Measurements from ENCODE around the gene ERFL. TPM values are rescaled to one million over a fixed set of nuclear protein-coding genes. Genes with fewer than 3 reads are reported as not detected.

ERFL gene
- polyA plus RNA-seq, 1 of the 3 experiments (the other 2 are of a cell fraction): 0.07 TPM

DNA sequence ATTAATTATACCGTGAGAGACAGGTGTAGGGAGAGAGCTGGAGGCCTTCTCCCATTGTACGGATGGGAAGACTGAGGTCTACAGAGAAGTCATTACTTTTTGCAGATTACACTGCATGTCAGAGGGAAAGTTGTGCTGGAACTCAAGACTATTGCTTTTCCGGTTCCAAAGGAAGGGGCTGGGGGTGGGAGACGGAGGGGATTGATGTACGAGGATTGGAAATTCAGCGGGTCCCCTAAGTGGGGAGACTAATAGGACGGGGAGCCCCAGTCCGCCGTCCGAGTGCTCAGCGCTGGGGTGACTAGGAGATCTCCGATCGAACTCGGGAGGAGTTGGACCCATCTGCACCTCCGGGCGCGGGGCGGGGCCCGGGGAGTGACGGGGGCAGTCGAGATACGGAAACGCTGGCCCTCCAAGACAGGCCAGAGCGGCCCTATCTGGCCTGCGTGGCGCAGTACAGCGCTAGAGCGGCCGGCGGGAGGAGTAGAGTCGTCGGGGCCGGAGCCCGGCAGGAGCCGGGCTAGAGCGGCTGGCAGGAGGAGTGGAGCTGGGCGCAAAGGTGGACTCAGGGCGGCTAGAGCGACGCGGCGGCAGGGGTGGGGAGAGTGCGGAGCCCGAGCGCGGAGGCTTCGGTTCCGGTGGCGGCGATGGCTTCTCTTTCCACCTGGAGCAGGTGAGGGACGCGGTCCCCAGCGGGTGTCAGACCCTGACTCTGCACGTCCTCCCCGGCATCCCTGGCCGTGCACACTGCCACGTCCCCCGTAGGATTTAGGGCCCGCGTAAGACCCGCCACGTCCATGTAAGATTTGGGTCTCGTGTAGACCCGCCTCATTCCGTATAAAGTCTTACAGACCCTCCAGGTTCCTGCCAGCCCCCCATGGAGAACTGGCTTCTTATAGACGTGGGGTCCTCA, 44.2 kb downstream of the ERFL start:
- ChIA-PET POLR2A (interaction anchor here (1.0 to 1.2 kb wide), 3 partner anchors 11 to 50 kb away, joined by 3 to 7 read pairs (median 4); partner anchors contain the start of gene RPS19), CTCF (interaction anchor here (0.7 to 3.6 kb wide), 5 partner anchors 11 to 68 kb away, joined by 3 to 12 read pairs (median 5); partner anchors contain the start of gene RPS19)
- peak overlapping the region; percentile 74 to 87 for H3K4me3 ChIP-seq (ENCODE audit: low read depth in 2 of 2, low read length in 1 of 2)
- H3K9me3 ChIP-seq: no peaks in the 10 kb centered on the region; the same call in 1 of the 2 replicates
- H3K79me2 ChIP-seq (ENCODE audit: insufficient read depth): peaks cover 37% of the 10 kb centered on the region
- under 1% methylated on average over 23 of the region's 66 CpGs for WGBS (ENCODE audit: low lambda C conversion rate)
- DNase-seq: peak; percentile 98
- H3F3A ChIP-seq (replicated peaks; ENCODE audit: insufficient read depth): peaks cover 13% of the 10 kb centered on the region
- H3K27me3 ChIP-seq (ENCODE audit: insufficient read depth): no peaks in the 10 kb centered on the region
- peaks cover 11 to 16% of the 10 kb centered on the region in 2 experiments; a peak in 3 of 4 replicates for H3K4me1 ChIP-seq (ENCODE audit: control insufficient read depth in 1 of 2, insufficient read depth in 2 of 2, low read depth in 1 of 2, low read length in 1 of 2)
- peaks cover 33% of the 10 kb centered on the region for H4K20me1 ChIP-seq (ENCODE audit: insufficient read depth)
- H3K9me2 ChIP-seq: no peaks in the 10 kb centered on the region
- peak overlapping the region; percentile 85 for H3K9ac ChIP-seq
- peak overlapping the region; percentile 6 to 40; a peak in 2 of 4 replicates for H3K27ac ChIP-seq (ENCODE audit: low read depth in 2 of 2, low read length in 1 of 2)
- H3K4me2 ChIP-seq: peak overlapping the region; percentile 91
- 0 out of 2 replicates have a peak overlapping the region, but pooled peaks have one; percentile 77 for H2AFZ ChIP-seq (ENCODE audit: low read depth)
- peaks cover under 1 to 10% of the 10 kb centered on the region in 2 experiments for H3K36me3 ChIP-seq (replicated peaks in 1 of 2; ENCODE audit: control insufficient read depth in 1 of 2, insufficient read depth in 2 of 2, low read length in 1 of 2)
- TF ChIP-seq SMC3 (IDR thresholded peaks at IDR 0.05; ENCODE audit: low read depth, low read length) (no peak), POLR2AphosphoS5 (IDR thresholded peaks at IDR 0.05; ENCODE audit: low read depth, low read length) (peak; percentile 70), FOXJ3 (CRISPR knock-in tag; IDR thresholded peaks at IDR 0.05) (no peak), TCF12 (IDR thresholded peaks at IDR 0.05) (peak; percentile 46; the same call in 1 of the 2 replicates), FOSL2 (IDR thresholded peaks at IDR 0.05; ENCODE audit: borderline replicate concordance, low read depth) (no peak), RAD21 (IDR thresholded peaks at IDR 0.05; ENCODE audit: low read length) (no peak), NFIC (IDR thresholded peaks at IDR 0.05; ENCODE audit: borderline replicate concordance) (no peak), SIN3A (IDR thresholded peaks at IDR 0.05; ENCODE audit: borderline replicate concordance, low read depth, low read length) (peak; percentile 98), EZH2phosphoT487 (IDR thresholded peaks at IDR 0.05; ENCODE audit: borderline replicate concordance, low read depth) (no peak), ELF1 (IDR thresholded peaks at IDR 0.05) (peak; percentile 98), MXI1 (IDR thresholded peaks at IDR 0.05; ENCODE audit: low read depth, low read length) (peak; percentile 55; the same call in 1 of the 2 replicates), TAF1 (IDR thresholded peaks at IDR 0.05; ENCODE audit: borderline replicate concordance, low read depth, low read length) (peak; percentile 90), RFX5 (IDR thresholded peaks at IDR 0.05; ENCODE audit: low read length) (no peak), RXRA (IDR thresholded peaks at IDR 0.05; ENCODE audit: borderline replicate concordance, low read depth) (no peak), CHD2 (IDR thresholded peaks at IDR 0.05; ENCODE audit: low read length, partially characterized antibody) (peak; percentile 89), YY1 (IDR thresholded peaks at IDR 0.05; ENCODE audit: low read depth) (peak; percentile 71; the same call in 1 of the 2 replicates)
- TF ChIP-seq, protein P1, sequence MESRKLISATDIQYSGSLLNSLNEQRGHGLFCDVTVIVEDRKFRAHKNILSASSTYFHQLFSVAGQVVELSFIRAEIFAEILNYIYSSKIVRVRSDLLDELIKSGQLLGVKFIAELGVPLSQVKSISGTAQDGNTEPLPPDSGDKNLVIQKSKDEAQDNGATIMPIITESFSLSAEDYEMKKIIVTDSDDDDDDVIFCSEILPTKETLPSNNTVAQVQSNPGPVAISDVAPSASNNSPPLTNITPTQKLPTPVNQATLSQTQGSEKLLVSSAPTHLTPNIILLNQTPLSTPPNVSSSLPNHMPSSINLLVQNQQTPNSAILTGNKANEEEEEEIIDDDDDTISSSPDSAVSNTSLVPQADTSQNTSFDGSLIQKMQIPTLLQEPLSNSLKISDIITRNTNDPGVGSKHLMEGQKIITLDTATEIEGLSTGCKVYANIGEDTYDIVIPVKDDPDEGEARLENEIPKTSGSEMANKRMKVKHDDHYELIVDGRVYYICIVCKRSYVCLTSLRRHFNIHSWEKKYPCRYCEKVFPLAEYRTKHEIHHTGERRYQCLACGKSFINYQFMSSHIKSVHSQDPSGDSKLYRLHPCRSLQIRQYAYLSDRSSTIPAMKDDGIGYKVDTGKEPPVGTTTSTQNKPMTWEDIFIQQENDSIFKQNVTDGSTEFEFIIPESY (IDR thresholded peaks at IDR 0.05; ENCODE audit: borderline replicate concordance, low read depth): peak; percentile 87
- TF ChIP-seq, protein P2, sequence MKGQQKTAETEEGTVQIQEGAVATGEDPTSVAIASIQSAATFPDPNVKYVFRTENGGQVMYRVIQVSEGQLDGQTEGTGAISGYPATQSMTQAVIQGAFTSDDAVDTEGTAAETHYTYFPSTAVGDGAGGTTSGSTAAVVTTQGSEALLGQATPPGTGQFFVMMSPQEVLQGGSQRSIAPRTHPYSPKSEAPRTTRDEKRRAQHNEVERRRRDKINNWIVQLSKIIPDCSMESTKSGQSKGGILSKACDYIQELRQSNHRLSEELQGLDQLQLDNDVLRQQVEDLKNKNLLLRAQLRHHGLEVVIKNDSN (IDR thresholded peaks at IDR 0.05; ENCODE audit: borderline replicate concordance, low read depth): 0 out of 2 replicates have a peak, but pooled peaks have one; percentile 6
- TF ChIP-seq, protein P3, sequence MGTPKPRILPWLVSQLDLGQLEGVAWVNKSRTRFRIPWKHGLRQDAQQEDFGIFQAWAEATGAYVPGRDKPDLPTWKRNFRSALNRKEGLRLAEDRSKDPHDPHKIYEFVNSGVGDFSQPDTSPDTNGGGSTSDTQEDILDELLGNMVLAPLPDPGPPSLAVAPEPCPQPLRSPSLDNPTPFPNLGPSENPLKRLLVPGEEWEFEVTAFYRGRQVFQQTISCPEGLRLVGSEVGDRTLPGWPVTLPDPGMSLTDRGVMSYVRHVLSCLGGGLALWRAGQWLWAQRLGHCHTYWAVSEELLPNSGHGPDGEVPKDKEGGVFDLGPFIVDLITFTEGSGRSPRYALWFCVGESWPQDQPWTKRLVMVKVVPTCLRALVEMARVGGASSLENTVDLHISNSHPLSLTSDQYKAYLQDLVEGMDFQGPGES (IDR thresholded peaks at IDR 0.05; ENCODE audit: low read depth, low read length): no peak
- TF ChIP-seq, protein P4, sequence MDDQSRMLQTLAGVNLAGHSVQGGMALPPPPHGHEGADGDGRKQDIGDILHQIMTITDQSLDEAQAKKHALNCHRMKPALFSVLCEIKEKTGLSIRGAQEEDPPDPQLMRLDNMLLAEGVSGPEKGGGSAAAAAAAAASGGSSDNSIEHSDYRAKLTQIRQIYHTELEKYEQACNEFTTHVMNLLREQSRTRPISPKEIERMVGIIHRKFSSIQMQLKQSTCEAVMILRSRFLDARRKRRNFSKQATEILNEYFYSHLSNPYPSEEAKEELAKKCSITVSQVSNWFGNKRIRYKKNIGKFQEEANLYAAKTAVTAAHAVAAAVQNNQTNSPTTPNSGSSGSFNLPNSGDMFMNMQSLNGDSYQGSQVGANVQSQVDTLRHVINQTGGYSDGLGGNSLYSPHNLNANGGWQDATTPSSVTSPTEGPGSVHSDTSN (IDR thresholded peaks at IDR 0.05): peak; percentile 51
- TF ChIP-seq, protein P5, sequence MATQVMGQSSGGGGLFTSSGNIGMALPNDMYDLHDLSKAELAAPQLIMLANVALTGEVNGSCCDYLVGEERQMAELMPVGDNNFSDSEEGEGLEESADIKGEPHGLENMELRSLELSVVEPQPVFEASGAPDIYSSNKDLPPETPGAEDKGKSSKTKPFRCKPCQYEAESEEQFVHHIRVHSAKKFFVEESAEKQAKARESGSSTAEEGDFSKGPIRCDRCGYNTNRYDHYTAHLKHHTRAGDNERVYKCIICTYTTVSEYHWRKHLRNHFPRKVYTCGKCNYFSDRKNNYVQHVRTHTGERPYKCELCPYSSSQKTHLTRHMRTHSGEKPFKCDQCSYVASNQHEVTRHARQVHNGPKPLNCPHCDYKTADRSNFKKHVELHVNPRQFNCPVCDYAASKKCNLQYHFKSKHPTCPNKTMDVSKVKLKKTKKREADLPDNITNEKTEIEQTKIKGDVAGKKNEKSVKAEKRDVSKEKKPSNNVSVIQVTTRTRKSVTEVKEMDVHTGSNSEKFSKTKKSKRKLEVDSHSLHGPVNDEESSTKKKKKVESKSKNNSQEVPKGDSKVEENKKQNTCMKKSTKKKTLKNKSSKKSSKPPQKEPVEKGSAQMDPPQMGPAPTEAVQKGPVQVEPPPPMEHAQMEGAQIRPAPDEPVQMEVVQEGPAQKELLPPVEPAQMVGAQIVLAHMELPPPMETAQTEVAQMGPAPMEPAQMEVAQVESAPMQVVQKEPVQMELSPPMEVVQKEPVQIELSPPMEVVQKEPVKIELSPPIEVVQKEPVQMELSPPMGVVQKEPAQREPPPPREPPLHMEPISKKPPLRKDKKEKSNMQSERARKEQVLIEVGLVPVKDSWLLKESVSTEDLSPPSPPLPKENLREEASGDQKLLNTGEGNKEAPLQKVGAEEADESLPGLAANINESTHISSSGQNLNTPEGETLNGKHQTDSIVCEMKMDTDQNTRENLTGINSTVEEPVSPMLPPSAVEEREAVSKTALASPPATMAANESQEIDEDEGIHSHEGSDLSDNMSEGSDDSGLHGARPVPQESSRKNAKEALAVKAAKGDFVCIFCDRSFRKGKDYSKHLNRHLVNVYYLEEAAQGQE (IDR thresholded peaks at IDR 0.05; ENCODE audit: low read depth, low read length): 0 out of 2 replicates have a peak, but pooled peaks have one; percentile 43
- TF ChIP-seq, protein P6, sequence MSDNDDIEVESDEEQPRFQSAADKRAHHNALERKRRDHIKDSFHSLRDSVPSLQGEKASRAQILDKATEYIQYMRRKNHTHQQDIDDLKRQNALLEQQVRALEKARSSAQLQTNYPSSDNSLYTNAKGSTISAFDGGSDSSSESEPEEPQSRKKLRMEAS (IDR thresholded peaks at IDR 0.05; ENCODE audit: low read depth): peak; percentile 51
